HCT116 (cell line): ENCODE measurements around the gene CLIC5. TPM values are rescaled to one million over a fixed set of nuclear protein-coding genes. Genes with fewer than 3 reads are reported as not detected.

ENCODE experiments used
- ATAC-seq: fragments of 200-7000 bp; cut with Tn5 transposase; 2 replicates; pipeline ENCODE4 v1.9.1; 2020; ENCODE audit warnings: mild to moderate bottlenecking, moderate library complexity
- BruUV-seq: library from RNA; stranded (reverse); fragments of 400-500 nt; replicated peaks from 2 replicates; lab custom pipeline; 2021; lab: Mats Ljungman, UMichigan
- CTCF ChIA-PET: fragments of 300-600 bp; sonication (Branson Sonifier 250); formaldehyde crosslinking; loops from one replicate; lab custom pipeline; 2021; ENCODE audit warnings: antibody characterized with exemption; lab: Charles Lee
- POLR2A ChIA-PET: fragments of 300-600, 350-600 bp; sonication (Branson Sonifier 250); formaldehyde crosslinking; loops from one replicate; lab custom pipeline; 2021; ENCODE audit warnings: antibody characterized with exemption; lab: Charles Lee
- RAD21 ChIA-PET, 2 experiments: fragments of 300-600 bp; sonication (Branson Sonifier 250); formaldehyde crosslinking; loops; one replicate each; lab custom pipeline; 2023; ENCODE audit warnings: low total read pairs in 2 of 2; ENCODE audit not compliant: uncharacterized antibody in 2 of 2, unreplicated experiment in 2 of 2, low non-redundant PET in 1 of 2; lab: Charles Lee
- DNase-seq: peaks from one replicate; pipeline ENCODE4 v3.0.0-alpha.2; 2010; ENCODE audit warnings: low read depth, low spot score
- H2AFZ ChIP-seq: fragments of 200-600 bp; shearing (Covaris generic), sonication (generic); 2 replicates; pipeline ENCODE4 v1.6.1; 2017; ENCODE audit warnings: low read depth, mixed run types, mixed read lengths, antibody characterized with exemption, low read length; ENCODE audit not compliant: poor library complexity, severe bottlenecking
- H3K27ac ChIP-seq: 2 replicates; pipeline ENCODE4 v1.5.1; 2012; ENCODE audit warnings: low read depth, low read length
- H3K27me3 ChIP-seq: fragments of 200-600 bp; sonication (generic); 2 replicates; pipeline ENCODE4 v1.6.1; 2016; ENCODE audit warnings: mixed run types, low read length, mixed read lengths; ENCODE audit not compliant: insufficient read depth
- H3K36me3 ChIP-seq, 2 experiments: fragments of 200-500 bp in 1 of 2; fragments of 200-600 bp in 1 of 2; sonication (Bioruptor generic) in 1 of 2; sonication (generic) in 1 of 2; 2 replicates each; pipeline versions ENCODE4 v1.5.1 to v1.6.1; 2014 to 2016; ENCODE audit warnings: low read length in 2 of 2, inconsistent platforms in 1 of 2, mixed read lengths in 1 of 2, mixed run types in 1 of 2; ENCODE audit not compliant: insufficient read depth in 2 of 2, control insufficient read depth in 1 of 2
- H3K4me1 ChIP-seq, 2 experiments: fragments of 200-600 bp in 1 of 2; sonication (generic) in 1 of 2; 2 replicates each; pipeline versions ENCODE4 v1.5.1 to v1.6.1; 2012 to 2017; ENCODE audit warnings: low read length in 2 of 2, inconsistent platforms in 1 of 2, mild to moderate bottlenecking in 1 of 2, mixed read lengths in 1 of 2, mixed run types in 1 of 2, moderate library complexity in 1 of 2; ENCODE audit not compliant: insufficient read depth in 2 of 2, control insufficient read depth in 1 of 2
- H3K4me2 ChIP-seq: fragments of 200-600 bp; sonication (generic); 2 replicates; pipeline ENCODE4 v1.6.1; 2017; ENCODE audit warnings: mixed run types, low read length, mixed read lengths
- H3K4me3 ChIP-seq, 2 experiments: fragments of 200-600 bp in 1 of 2; sonication (generic) in 1 of 2; replicated peaks in 1 of 2; 2 replicates each; pipeline ENCODE4 v1.5.1; 2011 to 2016; ENCODE audit warnings: low read length in 2 of 2, control low read depth in 1 of 2, low read depth in 1 of 2, mild to moderate bottlenecking in 1 of 2, mixed read lengths in 1 of 2, mixed run types in 1 of 2
- H3K79me2 ChIP-seq: fragments of 200-600 bp; sonication (generic); 2 replicates; pipeline ENCODE4 v1.6.1; 2017; ENCODE audit warnings: mild to moderate bottlenecking, mixed run types, low read length, moderate library complexity, mixed read lengths; ENCODE audit not compliant: insufficient read depth
- H3K9ac ChIP-seq: fragments of 200-600 bp; sonication (generic); 2 replicates; pipeline ENCODE4 v1.6.1; 2016; ENCODE audit warnings: low read length, mixed read lengths
- H3K9me2 ChIP-seq: fragments of 200-600 bp; sonication (generic), shearing (Covaris generic); 2 replicates; pipeline ENCODE4 v1.6.1; 2017; ENCODE audit warnings: mixed run types, mild to moderate bottlenecking, moderate library complexity; ENCODE audit not compliant: insufficient read depth
- H3K9me3 ChIP-seq, 2 experiments: fragments of 200-500 bp in 1 of 2; fragments of 200-600 bp in 1 of 2; sonication (Bioruptor generic) in 1 of 2; sonication (generic) in 1 of 2; 2 replicates each; pipeline ENCODE4 v1.6.1; 2014 to 2017; ENCODE audit warnings: low read length in 2 of 2, mixed read lengths in 2 of 2, inconsistent platforms in 1 of 2, low read depth in 1 of 2, mild to moderate bottlenecking in 1 of 2, mixed run types in 1 of 2, moderate library complexity in 1 of 2; ENCODE audit not compliant: control insufficient read depth in 1 of 2, insufficient read depth in 1 of 2
- H4K20me1 ChIP-seq: fragments of 200-600 bp; sonication (generic), shearing (Covaris generic); 2 replicates; pipeline ENCODE4 v1.6.1; 2017; ENCODE audit warnings: mixed run types, mild to moderate bottlenecking, moderate library complexity; ENCODE audit not compliant: insufficient read depth
- ATF3 ChIP-seq: IDR thresholded peaks from 2 replicates; pipeline ENCODE4 v1.6.1; 2012
- CBX3 ChIP-seq: IDR thresholded peaks from 2 replicates; pipeline ENCODE4 v1.6.1; 2012; ENCODE audit warnings: low read depth
- CEBPB ChIP-seq: IDR thresholded peaks from 2 replicates; pipeline ENCODE4 v1.6.1; 2012; ENCODE audit warnings: low read depth
- CTCF ChIP-seq, 3 experiments: fragments of 200-600 bp in 1 of 3; sonication (generic) in 1 of 3; IDR thresholded peaks in 2 of 3; conservative IDR thresholded peaks in 1 of 3; 2 replicates each; pipeline ENCODE4 v1.5.1; 2012 to 2017; ENCODE audit warnings: low read depth in 2 of 3, low read length in 2 of 3, antibody characterized with exemption in 1 of 3, borderline replicate concordance in 1 of 3, control low read depth in 1 of 3, mild to moderate bottlenecking in 1 of 3, mixed read lengths in 1 of 3, mixed run types in 1 of 3, moderate library complexity in 1 of 3; ENCODE audit not compliant: insufficient read depth in 1 of 3
- EGR1 ChIP-seq: IDR thresholded peaks from 2 replicates; pipeline ENCODE4 v1.6.1; 2012; ENCODE audit warnings: low read depth
- EZH2 ChIP-seq: fragments of 200-600 bp; sonication (generic); IDR thresholded peaks from 2 replicates; pipeline ENCODE4 v1.6.1; 2017; ENCODE audit warnings: antibody characterized with exemption, mixed run types
- EZH2phosphoT487 ChIP-seq: fragments of 200-600 bp; IDR thresholded peaks from 2 replicates; pipeline ENCODE4 v1.6.1; 2018; ENCODE audit warnings: antibody characterized with exemption, borderline replicate concordance
- FOSL1 ChIP-seq: IDR thresholded peaks from 2 replicates; pipeline ENCODE4 v1.6.1; 2012; ENCODE audit warnings: low read depth
- MAX ChIP-seq: IDR thresholded peaks from 2 replicates; pipeline ENCODE4 v1.6.1; 2012
- POLR2A ChIP-seq: IDR thresholded peaks from 2 replicates; pipeline ENCODE4 v1.7.0; 2011; ENCODE audit warnings: borderline replicate concordance; ENCODE audit not compliant: insufficient read depth, insufficient read length; ENCODE audit errors: extremely low read depth
- RAD21 ChIP-seq: IDR thresholded peaks from 2 replicates; pipeline ENCODE4 v1.6.1; 2012; ENCODE audit warnings: low read depth, mild to moderate bottlenecking
- REST ChIP-seq: IDR thresholded peaks from 2 replicates; pipeline ENCODE4 v1.6.1; 2012; ENCODE audit warnings: low read depth
- SIN3A ChIP-seq: IDR thresholded peaks from 2 replicates; pipeline ENCODE4 v1.6.1; 2012; ENCODE audit warnings: low read depth
- SP1 ChIP-seq: IDR thresholded peaks from 2 replicates; pipeline ENCODE4 v1.6.1; 2012; ENCODE audit warnings: low read depth
- SRF ChIP-seq: IDR thresholded peaks from 2 replicates; pipeline ENCODE4 v1.6.1; 2012; ENCODE audit warnings: low read depth
- TCF7L2 ChIP-seq: IDR thresholded peaks from 2 replicates; pipeline ENCODE4 v1.7.0; 2011; ENCODE audit warnings: borderline replicate concordance, inconsistent platforms; ENCODE audit not compliant: insufficient read depth, insufficient read length; ENCODE audit errors: extremely low read depth
- YY1 ChIP-seq: IDR thresholded peaks from 2 replicates; pipeline ENCODE4 v1.6.1; 2011; ENCODE audit warnings: low read length, low read depth, moderate library complexity, mild to moderate bottlenecking; ENCODE audit not compliant: insufficient replicate concordance; ENCODE audit errors: extremely low read depth
- ZBTB33 ChIP-seq: IDR thresholded peaks from 2 replicates; pipeline ENCODE4 v1.6.1; 2011; ENCODE audit warnings: mild to moderate bottlenecking, low read length, moderate library complexity; ENCODE audit not compliant: insufficient replicate concordance; ENCODE audit errors: extremely low read depth
- ZFX ChIP-seq: fragments of 450-650 bp; IDR thresholded peaks from 2 replicates; pipeline ENCODE4 v1.6.1; 2017
- ZNF274 ChIP-seq: fragments of 200-500 bp; sonication (Bioruptor generic); IDR thresholded peaks from 2 replicates; pipeline ENCODE4 v1.6.1; 2014; ENCODE audit warnings: mild to moderate bottlenecking, low read depth, low read length, inconsistent platforms
- intact Hi-C: fragments of 100-400 bp; cut with micrococcal nuclease; formaldehyde crosslinking; loops from 2 replicates; pipeline ENCODE4 v1.10.0; 2022
- total RNA-seq: library from RNA; stranded (reverse); gene quantifications from one replicate; pipeline ENCODE4 v1.2.1, GENCODE V29; 2021; ENCODE audit not compliant: unreplicated experiment

The CLIC5 gene
- total RNA-seq, 1 experiment from 2014 or later: 0.20 TPM

GRCh38 chr6:45855642-45856394 lies 159.8 kb downstream of the CLIC5 start:
- Histone ChIP-seq H4K20me1 (no peaks in the 10 kb centered on the region), H3K27me3 (peaks cover 5% of the 10 kb centered on the region; the same call in 1 of the 2 replicates), H2AFZ (no peak overlapping the region), H3K79me2 (no peaks in the 10 kb centered on the region), H3K9ac (no peak overlapping the region), H3K4me1 (no peaks in the 10 kb centered on the region), H3K9me3 (no peaks in the 10 kb centered on the region), H3K4me3 (no peak overlapping the region), H3K9me2 (no peaks in the 10 kb centered on the region), H3K36me3 (no peaks in the 10 kb centered on the region), H3K4me2 (no peak overlapping the region), H3K27ac (no peak overlapping the region)
- ChIA-PET RAD21 (no interaction called here), POLR2A (no interaction called here), CTCF (no interaction called here)
- BruUV-seq: no TSS peak
- TF ChIP-seq EZH2 (no peak), POLR2A (no peak), EZH2phosphoT487 (no peak), SRF (no peak), CEBPB (no peak), FOSL1 (no peak), YY1 (no peak), ZBTB33 (no peak), TCF7L2 (no peak), SP1 (no peak), ZNF274 (no peak), SIN3A (no peak), ATF3 (no peak), REST (no peak), CTCF (IDR thresholded peaks at IDR 0.05 in 2 of 3, conservative IDR thresholded peaks at IDR 0.05 in 1 of 3; ENCODE audit: borderline replicate concordance in 1 of 3, insufficient read depth in 1 of 3, low read depth in 2 of 3, low read length in 2 of 3) (no peak), MAX (no peak), RAD21 (no peak), ZFX (no peak), CBX3 (no peak), EGR1 (no peak)
- no peak for DNase-seq
- no peak for ATAC-seq
- intact Hi-C loops: no loop called here
